Smooth muscle cell (in vitro differentiated cells): ENCODE data around the gene CUX1. TPM values are rescaled to one million over a fixed set of nuclear protein-coding genes. Genes with fewer than 3 reads are reported as not detected.

Source experiments
- DNase-seq: peaks from one replicate; lab custom pipeline; 2025; ENCODE audit not compliant: unreplicated experiment; lab: John Stamatoyannopoulos, UW
- H2AFZ ChIP-seq: fragments of 200-600 bp; sonication (generic); 2 replicates; pipeline ENCODE4 v1.6.0; 2016; ENCODE audit warnings: antibody characterized with exemption, low read depth, mild to moderate bottlenecking
- H3F3A ChIP-seq: fragments of 200-600 bp; sonication (generic); 2 replicates; pipeline ENCODE4 v1.6.0; 2017; ENCODE audit warnings: antibody characterized with exemption, low read depth
- H3K27ac ChIP-seq: fragments of 200-600 bp; sonication (generic); 2 replicates; pipeline ENCODE4 v1.5.1; 2016; ENCODE audit warnings: low read depth, mild to moderate bottlenecking
- H3K27me3 ChIP-seq: fragments of 200-600 bp; sonication (generic); 2 replicates; pipeline ENCODE4 v1.6.1; 2016; ENCODE audit warnings: low read depth, mild to moderate bottlenecking
- H3K36me3 ChIP-seq: fragments of 200-600 bp; sonication (generic); 2 replicates; pipeline ENCODE4 v1.5.1; 2016; ENCODE audit warnings: low read depth
- H3K4me1 ChIP-seq: fragments of 200-600 bp; sonication (generic); 2 replicates; pipeline ENCODE4 v1.5.1; 2016; ENCODE audit warnings: low read depth
- H3K4me2 ChIP-seq: fragments of 200-600 bp; sonication (generic); 2 replicates; pipeline ENCODE4 v1.6.0; 2016; ENCODE audit warnings: mild to moderate bottlenecking
- H3K4me3 ChIP-seq: fragments of 200-600 bp; sonication (generic); 2 replicates; pipeline ENCODE4 v1.5.1; 2016; ENCODE audit warnings: mild to moderate bottlenecking
- H3K79me2 ChIP-seq: fragments of 200-600 bp; sonication (generic); 2 replicates; pipeline ENCODE4 v1.6.0; 2016; ENCODE audit warnings: low read depth, mild to moderate bottlenecking
- H3K9ac ChIP-seq: fragments of 200-600 bp; sonication (generic); 2 replicates; pipeline ENCODE4 v1.6.0; 2016; ENCODE audit warnings: low read depth
- H3K9me3 ChIP-seq: fragments of 200-600 bp; sonication (generic); replicated peaks from 2 replicates; pipeline ENCODE4 v1.5.1; 2016; ENCODE audit warnings: low read depth
- H4K20me1 ChIP-seq: fragments of 200-600 bp; sonication (generic); 2 replicates; pipeline ENCODE4 v1.6.0; 2016; ENCODE audit warnings: low read depth
- WGBS: methylation state at CpG from one replicate; pipeline ENCODE4 v1.1.7; 2016; ENCODE audit warnings: low lambda C conversion rate; 5-methylcytosine and 5-hydroxymethylcytosine counted together
- polyA plus RNA-seq: library from polyadenylated mRNA; unstranded; fragments of >200 nt; fragmentation: Nextera tagmentation; extraction: Ambion mirVana; gene quantifications from 2 replicates; pipeline ENCODE4 v1.2.1, GENCODE V29; 2016
- total RNA-seq: library from RNA; depleted of rRNA; stranded (reverse); fragments of >200 nt; gene quantifications from 2 replicates; pipeline ENCODE4 v1.2.3, GENCODE V29; 2014
- TF ChIP-seq, protein P1 (sequence below): fragments of 200-600 bp; sonication (generic); IDR thresholded peaks from 2 replicates; pipeline ENCODE4 v1.5.1; 2017; ENCODE audit warnings: borderline replicate concordance, mild to moderate bottlenecking, antibody characterized with exemption; ENCODE audit not compliant: insufficient read depth, poor library complexity, severe bottlenecking

Gene CUX1
- total and polyA plus RNA-seq, 2 experiments from 2014 or later: 56.3 to 78.4 TPM

DNA sequence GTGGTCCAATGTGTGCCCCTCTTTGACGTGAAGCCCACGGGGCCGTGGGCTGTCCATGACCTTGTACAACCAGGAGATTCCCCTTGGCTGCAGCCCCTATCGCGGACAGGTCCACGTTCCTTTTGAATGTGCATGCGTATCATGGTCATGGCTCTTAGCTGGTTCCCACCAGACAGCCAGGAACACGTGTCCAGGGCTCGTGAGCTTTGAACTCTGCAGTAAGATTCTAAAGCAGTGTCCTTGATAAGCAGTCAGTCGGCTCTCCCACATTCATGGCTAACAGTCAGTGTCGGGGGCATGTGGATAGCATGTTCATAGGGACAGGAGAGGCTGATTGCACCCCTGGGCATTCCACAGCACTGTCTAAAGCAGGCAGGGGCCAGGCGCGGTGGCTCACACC lies 393.4 kb downstream of the CUX1 start:
- no peaks in the 10 kb centered on the region for H3K9me3 ChIP-seq
- peaks cover 3% of the 10 kb centered on the region for H3K36me3 ChIP-seq
- DNase-seq: no peak
- H4K20me1 ChIP-seq: peaks cover 33% of the 10 kb centered on the region
- H3K4me2 ChIP-seq: no peak overlapping the region
- no peak overlapping the region for H3K27ac ChIP-seq
- no peak overlapping the region for H3K9ac ChIP-seq
- no peaks in the 10 kb centered on the region for H3F3A ChIP-seq
- 94% methylated on average over 13 of the region's 13 CpGs for WGBS
- H3K27me3 ChIP-seq: no peaks in the 10 kb centered on the region
- peaks cover 4% of the 10 kb centered on the region for H3K4me1 ChIP-seq
- no peak overlapping the region for H2AFZ ChIP-seq
- TF ChIP-seq, protein P1, sequence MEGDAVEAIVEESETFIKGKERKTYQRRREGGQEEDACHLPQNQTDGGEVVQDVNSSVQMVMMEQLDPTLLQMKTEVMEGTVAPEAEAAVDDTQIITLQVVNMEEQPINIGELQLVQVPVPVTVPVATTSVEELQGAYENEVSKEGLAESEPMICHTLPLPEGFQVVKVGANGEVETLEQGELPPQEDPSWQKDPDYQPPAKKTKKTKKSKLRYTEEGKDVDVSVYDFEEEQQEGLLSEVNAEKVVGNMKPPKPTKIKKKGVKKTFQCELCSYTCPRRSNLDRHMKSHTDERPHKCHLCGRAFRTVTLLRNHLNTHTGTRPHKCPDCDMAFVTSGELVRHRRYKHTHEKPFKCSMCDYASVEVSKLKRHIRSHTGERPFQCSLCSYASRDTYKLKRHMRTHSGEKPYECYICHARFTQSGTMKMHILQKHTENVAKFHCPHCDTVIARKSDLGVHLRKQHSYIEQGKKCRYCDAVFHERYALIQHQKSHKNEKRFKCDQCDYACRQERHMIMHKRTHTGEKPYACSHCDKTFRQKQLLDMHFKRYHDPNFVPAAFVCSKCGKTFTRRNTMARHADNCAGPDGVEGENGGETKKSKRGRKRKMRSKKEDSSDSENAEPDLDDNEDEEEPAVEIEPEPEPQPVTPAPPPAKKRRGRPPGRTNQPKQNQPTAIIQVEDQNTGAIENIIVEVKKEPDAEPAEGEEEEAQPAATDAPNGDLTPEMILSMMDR: no peak
- no peak overlapping the region for H3K4me3 ChIP-seq
- peaks cover 4% of the 10 kb centered on the region for H3K79me2 ChIP-seq

DNA sequence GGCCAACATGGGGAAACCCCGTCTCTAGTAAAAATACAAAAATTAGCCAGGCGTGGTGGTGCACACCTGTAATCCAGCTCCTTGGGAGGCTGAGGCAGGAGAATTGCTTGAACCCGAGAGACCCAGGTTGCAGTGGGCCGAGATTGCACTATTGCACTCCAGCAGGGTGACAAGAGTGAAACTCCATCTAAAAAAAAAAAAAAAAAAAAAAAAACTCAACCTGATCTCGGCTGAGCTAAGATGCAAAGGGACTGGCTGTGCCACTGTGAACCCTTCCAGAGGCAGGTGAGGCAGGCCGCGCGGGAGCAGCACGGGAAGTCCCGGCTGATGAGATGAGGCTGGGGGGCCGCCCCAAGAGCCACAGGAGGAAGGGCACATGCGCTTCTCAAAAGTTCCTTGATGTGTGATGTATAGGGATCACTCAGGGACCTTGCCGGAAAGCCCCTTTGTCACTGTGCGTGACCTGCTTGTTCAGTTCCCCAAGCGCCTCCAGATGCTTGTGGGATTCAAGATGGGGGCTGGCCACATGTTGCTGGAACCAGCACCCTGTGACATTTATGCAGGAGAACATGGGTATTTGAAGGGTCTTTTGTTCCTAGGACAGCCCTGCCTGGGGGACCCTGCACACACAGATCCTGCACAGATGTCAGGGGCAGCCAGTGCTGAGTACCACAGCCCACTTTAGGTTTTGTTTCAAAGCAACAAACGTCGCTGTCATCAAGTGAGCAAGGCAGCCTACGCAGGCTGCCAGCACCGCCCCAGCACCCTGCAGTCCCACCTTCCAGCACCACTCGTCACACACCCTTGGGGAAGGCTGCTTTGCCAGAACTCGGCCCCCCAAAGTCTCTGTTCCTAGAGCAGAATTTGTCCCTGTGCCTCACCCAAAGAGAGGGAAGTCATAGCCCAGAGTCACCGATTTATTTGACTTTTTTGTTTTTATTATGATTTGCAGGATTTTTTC lies 394.4 kb downstream of the CUX1 start:
- H3K27ac ChIP-seq: no peak overlapping the region
- no peaks in the 10 kb centered on the region for H3F3A ChIP-seq
- 96% methylated on average over 22 of the region's 22 CpGs for WGBS

DNA sequence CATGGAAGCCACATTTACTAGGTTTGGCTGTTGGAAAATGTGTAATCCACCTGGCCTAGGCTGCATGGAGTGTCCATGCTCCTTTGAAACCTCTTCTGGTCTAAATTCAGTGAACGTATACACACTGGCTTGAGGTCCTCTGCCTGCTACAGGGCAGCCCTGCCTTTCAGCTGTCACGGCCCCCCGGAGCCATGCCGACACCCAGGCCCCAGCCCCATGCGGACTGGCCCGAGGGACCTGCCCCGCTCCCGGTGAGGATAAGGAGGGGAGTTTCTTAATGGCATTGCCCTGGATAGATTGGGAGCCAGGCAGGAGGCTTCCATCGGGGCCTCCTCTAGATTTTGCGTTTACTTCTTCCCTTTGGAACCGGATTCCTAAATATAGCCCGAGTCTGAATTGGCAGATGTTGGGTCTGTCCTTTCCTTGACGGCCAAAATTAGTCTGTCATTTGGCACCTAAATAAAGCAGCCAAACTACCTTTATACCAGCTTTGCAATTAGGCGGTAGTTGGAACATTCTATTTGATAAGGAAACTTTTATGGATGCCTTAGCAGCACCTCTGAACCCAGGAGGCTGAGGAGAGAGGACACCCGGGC lies 397.1 kb downstream of the CUX1 start:
- no peaks in the 10 kb centered on the region for H3K4me1 ChIP-seq
- H3K4me3 ChIP-seq: no peak overlapping the region
- WGBS: 88% methylated on average over 15 of the region's 15 CpGs
- H4K20me1 ChIP-seq: peaks cover 34% of the 10 kb centered on the region
- H2AFZ ChIP-seq: no peak overlapping the region
- peaks cover under 1% of the 10 kb centered on the region for H3K79me2 ChIP-seq
- H3F3A ChIP-seq: no peaks in the 10 kb centered on the region
- no peaks in the 10 kb centered on the region for H3K9me3 ChIP-seq
- TF ChIP-seq, protein P1: no peak
- peaks cover 3% of the 10 kb centered on the region for H3K36me3 ChIP-seq
- H3K9ac ChIP-seq: no peak overlapping the region
- no peak overlapping the region for H3K27ac ChIP-seq
- no peak for DNase-seq
- H3K27me3 ChIP-seq: no peaks in the 10 kb centered on the region
- H3K4me2 ChIP-seq: no peak overlapping the region

More for the DNA sequence above, 394.4 kb downstream of the CUX1 start:
- H3K9ac ChIP-seq: no peak overlapping the region
- H3K4me3 ChIP-seq: no peak overlapping the region
- peaks cover 34% of the 10 kb centered on the region for H4K20me1 ChIP-seq
- H3K79me2 ChIP-seq: peaks cover 4% of the 10 kb centered on the region
- TF ChIP-seq, protein P1: no peak
- peaks cover 3% of the 10 kb centered on the region for H3K36me3 ChIP-seq
- H3K4me1 ChIP-seq: peaks cover 4% of the 10 kb centered on the region
- H2AFZ ChIP-seq: no peak overlapping the region
- H3K9me3 ChIP-seq: no peaks in the 10 kb centered on the region
- H3K27me3 ChIP-seq: no peaks in the 10 kb centered on the region
- H3K4me2 ChIP-seq: no peak overlapping the region
- no peak for DNase-seq
